Lower leg skin (tissue), 4 donors: ENCODE results near the gene TBC1D12. TPM values are rescaled to one million over a fixed set of nuclear protein-coding genes. Genes with fewer than 3 reads are reported as not detected.
"Not testable (repeated sequence)": the region's sequence is repeated elsewhere in the genome, so short reads cannot be mapped to it uniquely, and the experiment has no call there.

Experiments
- DNase-seq, 2 donors: peaks; one replicate each; pipeline ENCODE4 v3.0.0-alpha.2; 2019; ENCODE audit warnings: low spot score in 2 of 2
- H3K4me3 ChIP-seq: fragments of 200-600 bp; sonication (generic); 2 replicates; pipeline ENCODE4 v1.5.1; 2017; ENCODE audit warnings: mild to moderate bottlenecking, low read depth; ENCODE audit not compliant: poor library complexity, severe bottlenecking
- CTCF ChIP-seq, 3 donors: fragments of 450-650 bp; IDR thresholded peaks; one replicate each; pipeline ENCODE4 v1.5.1; 2016; ENCODE audit warnings: antibody characterized with exemption in 3 of 3, mild to moderate bottlenecking in 3 of 3, moderate library complexity in 2 of 3
- POLR2A ChIP-seq, 2 donors: fragments of 450-650 bp; IDR thresholded peaks; one replicate each; pipeline ENCODE4 v1.6.1; 2016 to 2017; ENCODE audit warnings: antibody characterized with exemption in 2 of 2, mild to moderate bottlenecking in 1 of 2, moderate library complexity in 1 of 2
- WGBS, 2 donors: methylation state at CpG; one replicate each; pipeline ENCODE4 v1.1.5; 2018; 5-methylcytosine and 5-hydroxymethylcytosine counted together
- intact Hi-C: fragments of 100-400 bp; cut with DNase I; formaldehyde crosslinking; loops from one replicate; pipeline ENCODE4 v1.15.0; 2023; ENCODE audit warnings: low total_unique reads
- total RNA-seq, 4 donors: library from RNA; depleted of rRNA; stranded (reverse); fragments of >200 nt; gene quantifications; one replicate each; pipeline ENCODE4 v1.1.0, GENCODE V29; 2016

The TBC1D12 gene
- total RNA-seq, 4 donors from 2014 or later: 16.3 to 19.1 (median 18.1) TPM

DNA sequence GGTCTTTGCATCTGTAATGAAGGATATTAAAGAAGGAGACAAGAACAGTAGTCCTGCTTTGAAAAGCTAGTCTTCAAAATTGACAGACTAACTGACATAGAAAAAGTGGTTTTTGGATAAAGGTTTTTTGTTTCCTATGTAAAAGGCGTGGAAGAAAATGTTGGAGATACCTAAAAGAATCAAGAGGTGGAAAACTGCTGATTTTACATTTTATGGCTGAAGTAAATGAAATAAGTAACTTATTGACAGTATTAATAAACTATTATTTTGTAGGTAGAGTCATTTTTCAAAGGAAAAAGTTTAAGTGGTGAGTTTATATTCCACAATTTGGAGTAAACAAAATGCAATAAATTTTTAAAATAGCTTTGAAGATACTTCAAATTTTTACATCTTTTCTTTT, 130.7 kb downstream of the TBC1D12 start:
- intact Hi-C loops: no loop called here
- TF ChIP-seq CTCF (IDR thresholded peaks at IDR 0.05): no peak
- no peak for TF ChIP-seq POLR2A (IDR thresholded peaks at IDR 0.05)

GRCh38 chr10:94542282-94542681, 139.9 kb downstream of the TBC1D12 start:
- DNase-seq, H3K4me3 ChIP-seq, intact Hi-C loops: not testable (repeated sequence)
- 87 to 98% methylated on average over 2 of the region's 2 CpGs for WGBS, 2 donors

More for the DNA sequence above, 130.7 kb downstream of the TBC1D12 start:
- no peak overlapping the region for H3K4me3 ChIP-seq
- WGBS, 2 donors: 93 to 97% methylated on average over 1 of the region's 1 CpG
- DNase-seq: no peak

DNA sequence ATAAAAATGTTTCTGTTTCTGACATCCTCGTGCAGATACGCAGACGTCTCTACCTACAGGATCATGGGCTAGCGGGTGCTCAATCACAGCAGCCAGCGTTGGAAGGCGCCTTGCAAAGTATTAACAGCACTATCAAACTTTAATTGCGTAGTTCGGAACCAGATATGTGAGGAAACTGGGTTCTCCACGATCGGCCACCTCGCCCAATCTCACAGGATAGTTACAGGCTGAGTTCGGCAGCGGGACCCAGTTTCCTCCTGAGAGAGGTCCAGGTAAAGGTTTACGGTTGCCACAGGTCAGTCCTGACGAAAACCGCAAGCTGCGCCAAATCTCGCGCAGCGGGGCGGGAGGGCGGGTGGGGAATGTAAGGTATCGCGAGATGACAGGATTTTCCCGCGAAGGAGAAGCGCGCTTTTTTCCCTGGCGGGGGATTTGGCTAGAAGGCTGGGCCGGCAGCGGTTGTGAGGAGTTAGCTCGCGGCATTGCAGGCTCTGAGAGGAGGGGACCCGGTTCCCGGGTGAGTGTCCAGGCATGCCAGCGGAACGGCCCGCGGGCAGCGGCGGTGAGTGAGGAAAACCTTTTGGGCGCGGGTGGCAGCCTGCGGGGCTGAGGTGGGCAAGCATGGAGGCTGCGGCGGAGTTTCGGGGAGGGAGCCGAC, 143.2 kb downstream of the TBC1D12 start, which contains the start of gene HELLS:
Gene HELLS (plus strand): TSS at position 398 of the 658 bp plus-strand sequence. CDS start 134 bp downstream, at position 532.
- WGBS, 2 donors: 0% methylated on average over 47 to 48 of the region's 48 CpGs
- DNase-seq: peak; percentile 54 to 92

GRCh38 chr10:94546049-94546900, 143.9 kb downstream of the TBC1D12 start:
- WGBS, 2 donors: 2 to 3% methylated on average over 25 of the region's 25 CpGs
- H3K4me3 ChIP-seq: peak overlapping the region; percentile 67
- intact Hi-C loops: no loop called here
- no peak for DNase-seq
- no peak for TF ChIP-seq POLR2A (IDR thresholded peaks at IDR 0.05)
- no peak for TF ChIP-seq CTCF (IDR thresholded peaks at IDR 0.05)

More for the DNA sequence above, 143.2 kb downstream of the TBC1D12 start, which contains the start of gene HELLS:
- H3K4me3 ChIP-seq: peak within 1 kb of the TSS; percentile 67
- no peak for TF ChIP-seq POLR2A (IDR thresholded peaks at IDR 0.05)
- TF ChIP-seq CTCF (IDR thresholded peaks at IDR 0.05): no peak
- intact Hi-C loops: no loop called here

DNA sequence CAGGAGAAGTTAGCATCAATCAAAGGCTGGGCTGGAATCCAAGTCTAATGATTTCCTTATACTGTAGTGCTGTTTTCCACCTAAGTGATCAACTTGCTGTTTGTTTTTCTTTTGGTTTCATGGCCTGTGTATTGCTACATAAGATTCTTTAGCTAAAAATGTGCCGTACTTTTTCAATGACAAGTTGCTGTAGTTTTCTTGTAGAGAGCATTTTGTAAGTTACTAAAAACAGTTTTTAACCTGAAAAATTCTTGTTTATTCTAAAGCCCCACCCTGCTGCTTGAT, 144.5 kb downstream of the TBC1D12 start:
- WGBS, 2 donors: 50 to 61% methylated on average over 1 of the region's 1 CpG
- no peak overlapping the region for H3K4me3 ChIP-seq
- no peak for TF ChIP-seq POLR2A (IDR thresholded peaks at IDR 0.05)
- TF ChIP-seq CTCF (IDR thresholded peaks at IDR 0.05): no peak
- no peak for DNase-seq
- intact Hi-C loops: no loop called here

GRCh38 chr10:94549221-94549620, 146.9 kb downstream of the TBC1D12 start:
- no peak overlapping the region for H3K4me3 ChIP-seq
- TF ChIP-seq CTCF (IDR thresholded peaks at IDR 0.05) (no peak), POLR2A (IDR thresholded peaks at IDR 0.05) (no peak)
- intact Hi-C loops: no loop called here
- no peak for DNase-seq

DNA sequence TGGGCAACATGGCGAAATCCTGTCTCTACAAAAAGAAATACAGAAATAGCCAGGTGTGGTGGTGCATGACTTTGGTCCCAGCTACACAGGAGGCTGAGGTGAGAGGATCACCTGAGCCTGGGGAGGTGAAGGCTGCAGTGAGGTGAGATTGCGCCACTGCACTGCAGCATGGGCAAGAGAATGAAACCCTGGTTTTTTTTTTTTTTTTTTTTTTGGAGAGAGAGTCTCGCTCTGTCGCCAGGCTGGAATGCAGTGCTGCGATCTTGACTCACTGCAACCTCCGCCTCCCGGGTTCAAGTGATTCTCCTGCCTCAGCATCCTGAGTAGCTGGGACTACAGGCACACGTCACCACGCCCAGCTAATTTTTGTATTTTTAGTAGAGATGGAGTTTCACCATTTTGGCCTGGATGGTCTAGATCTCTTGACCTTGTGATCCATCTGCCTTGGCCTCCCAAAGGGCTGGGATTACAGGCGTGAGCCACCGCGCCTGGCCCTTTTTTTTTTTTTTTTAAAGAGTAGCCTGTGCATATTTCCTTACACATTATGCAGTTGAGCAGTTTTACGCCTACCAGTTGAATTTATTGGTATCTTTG, 165.5 kb downstream of the TBC1D12 start:
- intact Hi-C loops, H3K4me3 ChIP-seq, DNase-seq: not testable (repeated sequence)
- 97 to 98% methylated on average over 13 of the region's 13 CpGs for WGBS, 2 donors
